Activated naive CD4-positive, alpha-beta T cell treated with anti-CD3 and anti-CD28 coated beads, Interleukin-2, amount 50 U/mL, for 16 hours (primary cell): ENCODE data around the gene ACTR3.
"Not testable (repeated sequence)": the region's sequence is repeated elsewhere in the genome, so short reads cannot be mapped to it uniquely, and the experiment has no call there.

Experiments
- DNase-seq: peaks from one replicate; pipeline ENCODE4 v3.0.0-alpha.2; 2020

The ACTR3 gene

GRCh38 chr2:113906647-113907046, 16.8 kb downstream of the ACTR3 start:
- no peak for DNase-seq

- no peak for DNase-seq
Measured at GRCh38 chr2:113907297-113907696, 17.4 kb downstream of the ACTR3 start.

GRCh38 chr2:113910110-113910717, 20.3 kb downstream of the ACTR3 start:
- peak; percentile 57 for DNase-seq

- no peak for DNase-seq
Measured at GRCh38 chr2:113910967-113911678, 21.2 kb downstream of the ACTR3 start.

- DNase-seq = no peak
Measured at GRCh38 chr2:113915082-113915819, 25.4 kb downstream of the ACTR3 start.

- DNase-seq = no peak
Measured at GRCh38 chr2:113918229-113918628, 28.3 kb downstream of the ACTR3 start.

- no peak for DNase-seq
Measured at GRCh38 chr2:113920996-113921395, 31.1 kb downstream of the ACTR3 start.

GRCh38 chr2:113922335-113922734, 32.4 kb downstream of the ACTR3 start:
- no peak for DNase-seq

GRCh38 chr2:113922784-113923183, 32.9 kb downstream of the ACTR3 start:
- no peak for DNase-seq

- DNase-seq = no peak
Measured at GRCh38 chr2:113925884-113926283, 36.0 kb downstream of the ACTR3 start.

- DNase-seq = no peak
Measured at GRCh38 chr2:113926314-113926713, 36.4 kb downstream of the ACTR3 start.

GRCh38 chr2:113930448-113930847, 40.6 kb downstream of the ACTR3 start:
- DNase-seq = no peak

- DNase-seq = no peak
Measured at GRCh38 chr2:113937501-113937900, 47.6 kb downstream of the ACTR3 start.

GRCh38 chr2:113940891-113941290, 51.0 kb downstream of the ACTR3 start:
- DNase-seq = no peak

- not testable (repeated sequence) for DNase-seq
Measured at GRCh38 chr2:113945784-113946183, 55.9 kb downstream of the ACTR3 start.

- DNase-seq = not testable (repeated sequence)
Measured at GRCh38 chr2:113950906-113951305, 61.0 kb downstream of the ACTR3 start.

- DNase-seq = no peak
Measured at GRCh38 chr2:113961000-113961399, 71.1 kb downstream of the ACTR3 start.

GRCh38 chr2:113962692-113963480, 73.0 kb downstream of the ACTR3 start:
- no peak for DNase-seq

- no peak for DNase-seq
Measured at GRCh38 chr2:113963965-113964364, 74.1 kb downstream of the ACTR3 start.

- DNase-seq = no peak
Measured at GRCh38 chr2:113964436-113964835, 74.5 kb downstream of the ACTR3 start.

- no peak for DNase-seq
Measured at GRCh38 chr2:113965228-113965627, 75.3 kb downstream of the ACTR3 start.

- peak; percentile 22 for DNase-seq
Measured at GRCh38 chr2:113965644-113966043, 75.8 kb downstream of the ACTR3 start.

GRCh38 chr2:113966171-113966570, 76.3 kb downstream of the ACTR3 start:
- no peak for DNase-seq
